H9 (cell line): ENCODE results near the gene EPS8. TPM values are rescaled to one million over a fixed set of nuclear protein-coding genes. Genes with fewer than 3 reads are reported as not detected.

Experiments used
- DNase-seq: peaks from one replicate; pipeline ENCODE4 v3.0.0-alpha.2; 2017
- H2AFZ ChIP-seq: one replicate; pipeline ENCODE4 v1.6.1; 2013; ENCODE audit warnings: mild to moderate bottlenecking, low read length, control low read depth, moderate library complexity
- H2AK5ac ChIP-seq: 2 replicates; pipeline ENCODE4 v1.6.1; 2013; ENCODE audit warnings: low read length, control low read depth, mixed read lengths; ENCODE audit not compliant: insufficient read length
- H2BK120ac ChIP-seq: one replicate; pipeline ENCODE4 v1.6.1; 2013; ENCODE audit warnings: low read depth, mild to moderate bottlenecking, low read length, control low read depth, inconsistent platforms; ENCODE audit not compliant: poor library complexity, severe bottlenecking
- H2BK12ac ChIP-seq: 2 replicates; pipeline ENCODE4 v1.6.1; 2013; ENCODE audit warnings: low read length, control low read depth, mixed read lengths, low read depth; ENCODE audit not compliant: insufficient read length
- H2BK15ac ChIP-seq: 2 replicates; pipeline ENCODE4 v1.6.1; 2013; ENCODE audit warnings: low read depth, low read length, control low read depth
- H2BK20ac ChIP-seq: one replicate; pipeline ENCODE4 v1.6.1; 2013; ENCODE audit warnings: low read depth, mild to moderate bottlenecking, low read length, control low read depth, inconsistent platforms; ENCODE audit not compliant: poor library complexity, severe bottlenecking
- H2BK5ac ChIP-seq: 2 replicates; pipeline ENCODE4 v1.6.1; 2013; ENCODE audit warnings: low read length, control low read depth, mixed read lengths; ENCODE audit not compliant: insufficient read length
- H3K14ac ChIP-seq: 2 replicates; pipeline ENCODE4 v1.6.1; 2013; ENCODE audit warnings: low read length, control low read depth; ENCODE audit not compliant: insufficient read depth
- H3K18ac ChIP-seq: 2 replicates; pipeline ENCODE4 v1.6.1; 2013; ENCODE audit warnings: low read depth, mild to moderate bottlenecking, mixed read lengths, low read length, control low read depth; ENCODE audit not compliant: insufficient read length
- H3K23ac ChIP-seq: 2 replicates; pipeline ENCODE4 v1.6.1; 2013; ENCODE audit warnings: low read length, control low read depth, mixed read lengths, low read depth; ENCODE audit not compliant: insufficient read length
- H3K23me2 ChIP-seq: 2 replicates; pipeline ENCODE4 v1.6.1; 2013; ENCODE audit warnings: low read depth, mild to moderate bottlenecking, mixed read lengths, low read length, control low read depth; ENCODE audit not compliant: insufficient read length, poor library complexity, severe bottlenecking
- H3K27ac ChIP-seq: 2 replicates; pipeline ENCODE4 v1.5.1; 2013; ENCODE audit warnings: low read length, control low read depth, mixed read lengths, low read depth; ENCODE audit not compliant: insufficient read length
- H3K27me3 ChIP-seq: 2 replicates; pipeline ENCODE4 v1.6.1; 2013; ENCODE audit warnings: low read length, control low read depth, inconsistent platforms; ENCODE audit not compliant: insufficient read depth
- H3K4ac ChIP-seq: 2 replicates; pipeline ENCODE4 v1.6.1; 2013; ENCODE audit warnings: low read depth, mild to moderate bottlenecking, control low read depth, inconsistent platforms, low read length, moderate library complexity
- H3K4me1 ChIP-seq: 2 replicates; pipeline ENCODE4 v1.6.1; 2013; ENCODE audit warnings: low read length, control low read depth, inconsistent platforms; ENCODE audit not compliant: insufficient read depth
- H3K4me2 ChIP-seq: 2 replicates; pipeline ENCODE4 v1.6.1; 2013; ENCODE audit warnings: low read length, control low read depth, mixed read lengths; ENCODE audit not compliant: insufficient read length, insufficient read depth
- H3K56ac ChIP-seq: 2 replicates; pipeline ENCODE4 v1.6.1; 2013; ENCODE audit warnings: low read depth, mild to moderate bottlenecking, mixed read lengths, low read length, control low read depth; ENCODE audit not compliant: insufficient read length
- H3K79me1 ChIP-seq: 2 replicates; pipeline ENCODE4 v1.6.1; 2013; ENCODE audit warnings: low read depth, mild to moderate bottlenecking, moderate library complexity, low read length, control low read depth, inconsistent platforms; ENCODE audit not compliant: insufficient read depth, poor library complexity, severe bottlenecking
- H3K79me2 ChIP-seq: 2 replicates; pipeline ENCODE4 v1.6.1; 2013; ENCODE audit warnings: low read length, control low read depth, inconsistent platforms; ENCODE audit not compliant: insufficient read depth
- H3K9ac ChIP-seq: 2 replicates; pipeline ENCODE4 v1.6.1; 2013; ENCODE audit warnings: low read length, control low read depth, mixed read lengths; ENCODE audit not compliant: insufficient read length; ENCODE audit errors: extremely low read depth
- H3K9me3 ChIP-seq: one replicate; pipeline ENCODE4 v1.6.1; 2013; ENCODE audit warnings: low read depth, low read length, inconsistent platforms; ENCODE audit not compliant: control insufficient read depth
- H3T11ph ChIP-seq: one replicate; pipeline ENCODE4 v1.6.1; 2013; ENCODE audit warnings: mild to moderate bottlenecking, low read length, control low read depth, inconsistent platforms
- H4K20me1 ChIP-seq: one replicate; pipeline ENCODE4 v1.6.1; 2013; ENCODE audit not compliant: control insufficient read depth, insufficient read length, insufficient read depth
- H4K5ac ChIP-seq: 2 replicates; pipeline ENCODE4 v1.6.1; 2013; ENCODE audit warnings: low read depth, mild to moderate bottlenecking, mixed read lengths, low read length, control low read depth; ENCODE audit not compliant: insufficient read length
- H4K8ac ChIP-seq: replicated peaks from 2 replicates; pipeline ENCODE4 v1.6.1; 2013; ENCODE audit warnings: low read length, control low read depth, mixed read lengths, low read depth; ENCODE audit not compliant: insufficient read length
- H4K91ac ChIP-seq: 2 replicates; pipeline ENCODE4 v1.6.1; 2013; ENCODE audit warnings: low read depth, mild to moderate bottlenecking, moderate library complexity, mixed read lengths, low read length, control low read depth; ENCODE audit not compliant: insufficient read length
- H3K27ac Mint-ChIP-seq, 3 experiments: 2 replicates in 2 of 3; 3 replicates in 1 of 3; pipeline ENCODE4 v1.8.0; 2020 to 2021; ENCODE audit warnings: mixed read lengths in 3 of 3, mild to moderate bottlenecking in 1 of 3, moderate library complexity in 1 of 3
- H3K27me3 Mint-ChIP-seq: 2 replicates; pipeline ENCODE4 v1.8.0; 2021; ENCODE audit warnings: low read depth, mild to moderate bottlenecking, moderate library complexity, mixed read lengths
- H3K36me3 Mint-ChIP-seq, 3 experiments: 2 replicates in 2 of 3; 3 replicates in 1 of 3; pipeline ENCODE4 v1.8.0; 2020 to 2021; ENCODE audit warnings: low read depth in 3 of 3, mixed read lengths in 3 of 3; ENCODE audit not compliant: insufficient read depth in 1 of 3
- H3K4me1 Mint-ChIP-seq, 2 experiments: 2 replicates each; pipeline ENCODE4 v1.8.0; 2020; ENCODE audit warnings: mixed read lengths in 2 of 2
- H3K4me3 Mint-ChIP-seq, 2 experiments: 2 replicates in 1 of 2; 3 replicates in 1 of 2; pipeline ENCODE4 v1.8.0; 2020 to 2021; ENCODE audit warnings: mild to moderate bottlenecking in 2 of 2, mixed read lengths in 2 of 2, moderate library complexity in 1 of 2
- H3K9me3 Mint-ChIP-seq, 2 experiments: 2 replicates in 1 of 2; 3 replicates in 1 of 2; pipeline ENCODE4 v1.8.0; 2020; ENCODE audit warnings: mild to moderate bottlenecking in 2 of 2, mixed read lengths in 2 of 2, moderate library complexity in 1 of 2
- CTCF ChIP-seq: fragments of 200-600 bp; sonication (generic); conservative IDR thresholded peaks from 3 replicates; pipeline ENCODE4 v1.8.0; 2021; ENCODE audit warnings: antibody characterized with exemption, mild to moderate bottlenecking
- WGBS: extraction: QIAGEN DNeasy Blood & Tissue Kit; methylation state at CpG from one replicate; pipeline ENCODE4 v1.1.7; 2013; ENCODE audit warnings: missing lambda C conversion rate, low lambda C conversion rate, mixed read lengths; ENCODE audit not compliant: insufficient read length; ENCODE audit errors: extremely low coverage; 5-methylcytosine and 5-hydroxymethylcytosine counted together
- total RNA-seq: library from RNA; stranded (reverse); gene quantifications from 2 replicates; pipeline ENCODE4 v1.2.1, GENCODE V29; 2021

The EPS8 gene
- total RNA-seq, 1 experiment from 2014 or later, result 2.2 TPM

- H4K5ac ChIP-seq, result no peak overlapping the region
- no peak overlapping the region for H2BK12ac ChIP-seq
- H3K4ac ChIP-seq, result no peak overlapping the region
- no peaks in the 10 kb centered on the region for H4K20me1 ChIP-seq
- no peak overlapping the region for H4K8ac ChIP-seq
- no peaks in the 10 kb centered on the region; the same call in 1 of the 2 replicates for H3K27me3 Mint-ChIP-seq
- H3K36me3 Mint-ChIP-seq, result no peaks in the 10 kb centered on the region
- no peak overlapping the region for H2BK20ac ChIP-seq
- no peak overlapping the region for H2AFZ ChIP-seq
- no peaks in the 10 kb centered on the region for H3K27me3 ChIP-seq
- no peak overlapping the region for H2BK15ac ChIP-seq
- no peak overlapping the region for H3K18ac ChIP-seq
- H3K27ac ChIP-seq, result no peak overlapping the region
- no peak for DNase-seq
- no peaks in the 10 kb centered on the region for H3K23me2 ChIP-seq
- no peaks in the 10 kb centered on the region for H3K9me3 Mint-ChIP-seq
- H4K91ac ChIP-seq, result no peak overlapping the region
- no peak overlapping the region for H3K4me3 Mint-ChIP-seq
- no peaks in the 10 kb centered on the region for H3K9me3 ChIP-seq
- no peaks in the 10 kb centered on the region for H3K79me2 ChIP-seq
- H3K4me1 ChIP-seq, result no peaks in the 10 kb centered on the region
- WGBS, result no CpG with 5 or more reads among the region's 3 CpGs
- TF ChIP-seq CTCF, result no peak
- no peak overlapping the region for H3K56ac ChIP-seq
- H3K23ac ChIP-seq, result no peak overlapping the region
- H3K79me1 ChIP-seq, result no peaks in the 10 kb centered on the region
- H2AK5ac ChIP-seq, result no peak overlapping the region
- H3K14ac ChIP-seq, result no peak overlapping the region
- H3K9ac ChIP-seq, result no peak overlapping the region
- no peaks in the 10 kb centered on the region for H3K4me1 Mint-ChIP-seq
- H3K27ac Mint-ChIP-seq, result no peak overlapping the region
- H3K4me2 ChIP-seq, result no peak overlapping the region
- no peak overlapping the region for H2BK120ac ChIP-seq
- no peak overlapping the region for H3T11ph ChIP-seq
- H2BK5ac ChIP-seq, result no peak overlapping the region
Observed at GRCh38 chr12:15731940-15732339, 57.2 kb downstream of the EPS8 start.
